Ovary (tissue), 3 donors: ENCODE measurements around the gene ACE.

Experiments used
- CTCF ChIP-seq, 3 donors: fragments of 450-650 bp in 2 of 3; fragments of 200-600 bp in 1 of 3; IDR thresholded peaks; one replicate each; pipeline versions ENCODE4 v1.5.1 to v1.8.0; 2016 to 2022; ENCODE audit warnings: antibody characterized with exemption in 3 of 3, mild to moderate bottlenecking in 1 of 3
- POLR2A ChIP-seq: fragments of 450-650 bp; IDR thresholded peaks from one replicate; pipeline ENCODE4 v1.6.1; 2017; ENCODE audit warnings: antibody characterized with exemption, mild to moderate bottlenecking, moderate library complexity
- donor health status: DM: no; HTN: no; CAD: no.

DNA sequence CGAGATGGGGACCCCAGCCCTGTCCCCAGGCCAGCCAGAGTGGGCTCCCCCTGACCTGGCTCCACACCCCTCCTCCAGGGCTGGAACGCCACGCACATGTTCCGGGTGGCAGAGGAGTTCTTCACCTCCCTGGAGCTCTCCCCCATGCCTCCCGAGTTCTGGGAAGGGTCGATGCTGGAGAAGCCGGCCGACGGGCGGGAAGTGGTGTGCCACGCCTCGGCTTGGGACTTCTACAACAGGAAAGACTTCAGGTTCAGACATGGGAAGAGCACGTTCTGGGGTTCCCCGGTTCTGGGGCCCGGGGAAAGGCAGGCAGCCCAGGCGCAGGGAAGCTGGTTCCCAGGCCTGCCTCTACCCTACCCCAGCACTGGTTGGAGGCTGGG lies 4.6 kb downstream of the ACE start:
- no peak for TF ChIP-seq CTCF (IDR thresholded peaks at IDR 0.05)
- TF ChIP-seq POLR2A: no peak
